DND-41 (cell line): ENCODE results near the gene MIEN1.
"Not testable (repeated sequence)": the region's sequence is repeated elsewhere in the genome, so short reads cannot be mapped to it uniquely, and the experiment has no call there.

ENCODE experiments used
- ATAC-seq: fragments of 200-7000 bp; cut with Tn5 transposase; 3 replicates; pipeline ENCODE4 v1.9.1; 2021; ENCODE audit warnings: low read depth; ENCODE audit not compliant: insufficient read depth
- DNase-seq: peaks from one replicate; pipeline ENCODE4 v3.0.0-alpha.2; 2020
- H2AFZ ChIP-seq: 2 replicates; pipeline ENCODE4 v1.6.0; 2012; ENCODE audit warnings: low read depth, low read length
- H3K27ac ChIP-seq: 2 replicates; pipeline ENCODE4 v1.5.1; 2012; ENCODE audit warnings: low read length, inconsistent platforms
- H3K27me3 ChIP-seq: fragments of 200-600 bp; sonication (generic); 2 replicates; pipeline ENCODE4 v1.6.0; 2012; ENCODE audit warnings: low read length, mild to moderate bottlenecking, inconsistent platforms; ENCODE audit not compliant: insufficient read depth, poor library complexity
- H3K36me3 ChIP-seq: 2 replicates; pipeline ENCODE4 v1.5.1; 2012; ENCODE audit warnings: low read length, inconsistent platforms; ENCODE audit not compliant: insufficient read depth
- H3K4me1 ChIP-seq: 2 replicates; pipeline ENCODE4 v1.5.1; 2012; ENCODE audit warnings: mild to moderate bottlenecking, low read length; ENCODE audit not compliant: insufficient read depth
- H3K4me2 ChIP-seq: 2 replicates; pipeline ENCODE4 v1.6.0; 2012; ENCODE audit warnings: mild to moderate bottlenecking, moderate library complexity, low read length, inconsistent platforms; ENCODE audit not compliant: insufficient read depth
- H3K4me3 ChIP-seq, 2 experiments: fragments of 200-600 bp in 1 of 2; shearing (Covaris generic) in 1 of 2; 2 replicates each; pipeline ENCODE4 v1.5.1; 2012 to 2016; ENCODE audit warnings: inconsistent platforms in 2 of 2, low read length in 2 of 2, mild to moderate bottlenecking in 2 of 2, low read depth in 1 of 2, moderate library complexity in 1 of 2
- H3K79me2 ChIP-seq: 2 replicates; pipeline ENCODE4 v1.6.0; 2012; ENCODE audit warnings: low read length, inconsistent platforms; ENCODE audit not compliant: insufficient read depth
- H3K9ac ChIP-seq: 2 replicates; pipeline ENCODE4 v1.6.0; 2012; ENCODE audit warnings: low read depth, mild to moderate bottlenecking, inconsistent platforms, low read length, moderate library complexity
- H3K9me3 ChIP-seq: 2 replicates; pipeline ENCODE4 v1.5.1; 2012; ENCODE audit warnings: low read length, moderate library complexity, mild to moderate bottlenecking, inconsistent platforms; ENCODE audit not compliant: insufficient read depth, severe bottlenecking
- H4K20me1 ChIP-seq: 2 replicates; pipeline ENCODE4 v1.6.0; 2012; ENCODE audit warnings: low read length; ENCODE audit not compliant: insufficient read depth
- EZH2 ChIP-seq: IDR thresholded peaks from 3 replicates; pipeline ENCODE4 v1.6.1; 2012; ENCODE audit warnings: borderline replicate concordance, low read depth, mild to moderate bottlenecking, moderate library complexity, low read length, inconsistent platforms; ENCODE audit not compliant: severe bottlenecking
- TF ChIP-seq, protein P1 (sequence below): IDR thresholded peaks from 2 replicates; pipeline ENCODE4 v1.5.1; 2012; ENCODE audit warnings: borderline replicate concordance, low read length, moderate library complexity, mild to moderate bottlenecking; ENCODE audit not compliant: poor library complexity, severe bottlenecking; ENCODE audit errors: extremely low read depth

The MIEN1 gene

DNA sequence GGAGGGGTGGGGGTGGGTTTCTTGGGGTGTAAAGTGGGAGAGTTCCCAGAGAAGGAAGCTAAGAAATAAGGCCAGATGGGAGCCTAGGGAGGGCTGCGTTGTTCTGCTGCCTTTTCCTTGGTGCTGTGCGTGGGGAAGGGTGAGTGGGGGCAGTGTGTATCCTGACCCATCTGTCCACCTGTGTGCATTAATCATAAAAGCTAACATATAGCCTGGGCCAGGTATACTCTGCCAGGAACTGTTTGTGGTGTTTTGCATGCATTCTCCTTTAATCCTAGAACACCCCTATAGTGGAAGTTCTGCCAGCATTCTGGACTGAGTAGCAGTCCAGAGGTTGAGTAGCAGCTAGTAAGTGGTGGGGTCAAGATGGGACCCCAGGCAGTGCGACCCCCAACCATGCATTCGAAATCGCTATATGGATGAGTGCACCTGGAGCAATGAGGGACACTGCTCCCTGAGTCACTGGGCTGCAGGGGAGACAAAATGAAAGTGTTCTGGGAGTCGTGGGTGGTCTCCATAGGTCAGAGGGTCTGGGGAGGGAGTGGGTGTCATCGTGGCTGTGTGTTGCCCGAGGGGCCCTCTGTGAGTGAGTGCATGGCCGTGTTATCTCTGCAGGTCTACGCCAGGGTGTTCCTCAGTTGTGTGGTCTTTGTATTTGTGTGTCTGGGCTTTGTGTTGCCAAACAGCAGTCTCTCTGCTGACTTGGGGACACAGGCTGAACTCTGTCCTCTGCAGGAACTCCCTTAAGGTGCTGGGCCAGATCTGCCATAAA lies 29.1 kb downstream of the MIEN1 start:
- Histone ChIP-seq H3K4me1 (no peaks in the 10 kb centered on the region), H3K4me3 (no peak overlapping the region), H3K9ac (no peak overlapping the region), H3K36me3 (no peaks in the 10 kb centered on the region), H3K79me2 (no peaks in the 10 kb centered on the region), H3K9me3 (no peaks in the 10 kb centered on the region), H4K20me1 (no peaks in the 10 kb centered on the region), H3K4me2 (no peak overlapping the region), H2AFZ (no peak overlapping the region), H3K27me3 (no peaks in the 10 kb centered on the region), H3K27ac (no peak overlapping the region)
- DNase-seq (no peak), ATAC-seq (no peak)
- TF ChIP-seq EZH2, result no peak
- TF ChIP-seq, protein P1, sequence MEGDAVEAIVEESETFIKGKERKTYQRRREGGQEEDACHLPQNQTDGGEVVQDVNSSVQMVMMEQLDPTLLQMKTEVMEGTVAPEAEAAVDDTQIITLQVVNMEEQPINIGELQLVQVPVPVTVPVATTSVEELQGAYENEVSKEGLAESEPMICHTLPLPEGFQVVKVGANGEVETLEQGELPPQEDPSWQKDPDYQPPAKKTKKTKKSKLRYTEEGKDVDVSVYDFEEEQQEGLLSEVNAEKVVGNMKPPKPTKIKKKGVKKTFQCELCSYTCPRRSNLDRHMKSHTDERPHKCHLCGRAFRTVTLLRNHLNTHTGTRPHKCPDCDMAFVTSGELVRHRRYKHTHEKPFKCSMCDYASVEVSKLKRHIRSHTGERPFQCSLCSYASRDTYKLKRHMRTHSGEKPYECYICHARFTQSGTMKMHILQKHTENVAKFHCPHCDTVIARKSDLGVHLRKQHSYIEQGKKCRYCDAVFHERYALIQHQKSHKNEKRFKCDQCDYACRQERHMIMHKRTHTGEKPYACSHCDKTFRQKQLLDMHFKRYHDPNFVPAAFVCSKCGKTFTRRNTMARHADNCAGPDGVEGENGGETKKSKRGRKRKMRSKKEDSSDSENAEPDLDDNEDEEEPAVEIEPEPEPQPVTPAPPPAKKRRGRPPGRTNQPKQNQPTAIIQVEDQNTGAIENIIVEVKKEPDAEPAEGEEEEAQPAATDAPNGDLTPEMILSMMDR, result no peak

DNA sequence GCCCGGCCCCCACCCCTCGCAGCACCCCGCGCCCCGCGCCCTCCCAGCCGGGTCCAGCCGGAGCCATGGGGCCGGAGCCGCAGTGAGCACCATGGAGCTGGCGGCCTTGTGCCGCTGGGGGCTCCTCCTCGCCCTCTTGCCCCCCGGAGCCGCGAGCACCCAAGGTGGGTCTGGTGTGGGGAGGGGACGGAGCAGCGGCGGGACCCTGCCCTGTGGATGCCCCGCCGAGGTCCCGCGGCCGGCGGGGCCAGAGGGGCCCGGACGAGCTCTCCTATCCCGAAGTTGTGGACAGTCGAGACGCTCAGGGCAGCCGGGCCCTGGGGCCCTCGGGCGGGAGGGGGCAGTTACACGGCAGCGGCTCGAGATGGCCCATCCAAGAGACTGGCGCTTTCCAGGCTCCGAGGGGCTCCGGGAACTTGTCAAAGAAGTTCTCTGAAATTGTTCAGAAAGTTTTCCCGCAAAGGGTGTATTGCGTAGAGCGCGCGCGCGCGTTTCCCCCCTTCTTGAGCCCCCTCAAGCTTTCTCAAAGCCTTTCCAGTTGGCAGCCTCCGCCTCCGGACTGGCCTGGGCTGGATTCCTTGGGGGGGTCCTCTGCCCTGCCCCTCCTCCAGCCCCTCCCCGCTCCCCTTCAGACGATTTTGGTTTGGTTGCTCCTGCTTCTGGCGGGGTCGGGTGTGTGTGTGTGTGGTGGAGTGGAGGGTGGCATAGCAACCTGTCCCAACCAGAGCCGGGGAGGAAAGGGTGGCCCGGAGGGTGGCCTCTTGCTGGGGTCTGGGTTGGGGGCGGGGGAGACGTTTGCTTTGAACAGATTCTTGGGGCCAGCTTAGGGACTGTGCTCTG lies 30.0 kb downstream of the MIEN1 start:
- Histone ChIP-seq H2AFZ (no peak overlapping the region), H3K9me3 (no peaks in the 10 kb centered on the region), H3K4me2 (no peak overlapping the region), H3K79me2 (no peaks in the 10 kb centered on the region), H3K9ac (no peak overlapping the region), H3K4me1 (no peaks in the 10 kb centered on the region), H3K27me3 (no peaks in the 10 kb centered on the region), H3K36me3 (no peaks in the 10 kb centered on the region), H3K4me3 (no peak overlapping the region), H3K27ac (no peak overlapping the region), H4K20me1 (no peaks in the 10 kb centered on the region)
- TF ChIP-seq, protein P1, result no peak
- no peak for TF ChIP-seq EZH2
- no peak for ATAC-seq
- DNase-seq, result no peak

DNA sequence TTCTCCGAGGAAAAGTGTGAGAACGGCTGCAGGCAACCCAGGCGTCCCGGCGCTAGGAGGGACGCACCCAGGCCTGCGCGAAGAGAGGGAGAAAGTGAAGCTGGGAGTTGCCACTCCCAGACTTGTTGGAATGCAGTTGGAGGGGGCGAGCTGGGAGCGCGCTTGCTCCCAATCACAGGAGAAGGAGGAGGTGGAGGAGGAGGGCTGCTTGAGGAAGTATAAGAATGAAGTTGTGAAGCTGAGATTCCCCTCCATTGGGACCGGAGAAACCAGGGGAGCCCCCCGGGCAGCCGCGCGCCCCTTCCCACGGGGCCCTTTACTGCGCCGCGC lies 30.5 kb downstream of the MIEN1 start, which contains the start of gene ERBB2:
TSS of gene ERBB2 (plus strand) at position 247 of the 330 bp plus-strand sequence. CDS start 175 bp downstream, outside the sequence.
- Histone ChIP-seq H4K20me1 (no peaks in the 10 kb centered on the region), H3K79me2 (no peaks in the 10 kb centered on the region), H2AFZ (no peak within 1 kb of the TSS), H3K9ac (no peak within 1 kb of the TSS), H3K4me2 (no peak within 1 kb of the TSS), H3K9me3 (no peaks in the 10 kb centered on the region), H3K27ac (no peak within 1 kb of the TSS), H3K4me3 (no peak within 1 kb of the TSS), H3K27me3 (no peaks in the 10 kb centered on the region), H3K36me3 (no peaks in the 10 kb centered on the region), H3K4me1 (no peaks in the 10 kb centered on the region)
- TF ChIP-seq, protein P1, result no peak
- no peak for TF ChIP-seq EZH2
- DNase-seq, result no peak
- no peak for ATAC-seq

DNA sequence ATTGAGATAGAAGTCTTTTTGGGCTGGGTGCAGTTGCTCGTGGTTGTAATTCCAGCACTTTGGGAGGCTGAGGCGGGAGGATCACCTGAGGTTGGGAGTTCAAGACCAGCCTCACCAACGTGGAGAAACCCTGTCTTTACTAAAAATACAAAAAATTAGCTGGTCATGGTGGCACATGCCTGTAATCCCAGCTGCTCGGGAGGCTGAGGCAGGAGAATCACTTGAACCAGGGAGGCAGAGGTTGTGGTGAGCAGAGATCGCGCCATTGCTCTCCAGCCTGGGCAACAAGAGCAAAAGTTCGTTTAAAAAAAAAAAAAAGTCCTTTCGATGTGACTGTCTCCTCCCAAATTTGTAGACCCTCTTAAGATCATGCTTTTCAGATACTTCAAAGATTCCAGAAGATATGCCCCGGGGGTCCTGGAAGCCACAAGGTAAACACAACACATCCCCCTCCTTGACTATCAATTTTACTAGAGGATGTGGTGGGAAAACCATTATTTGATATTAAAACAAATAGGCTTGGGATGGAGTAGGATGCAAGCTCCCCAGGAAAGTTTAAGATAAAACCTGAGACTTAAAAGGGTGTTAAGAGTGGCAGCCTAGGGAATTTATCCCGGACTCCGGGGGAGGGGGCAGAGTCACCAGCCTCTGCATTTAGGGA lies 31.0 kb downstream of the MIEN1 start:
- H3K4me2 ChIP-seq, H3K9me3 ChIP-seq, H3K4me3 ChIP-seq, H3K27ac ChIP-seq, H3K4me1 ChIP-seq, H3K36me3 ChIP-seq, H3K9ac ChIP-seq, H2AFZ ChIP-seq, H3K79me2 ChIP-seq, DNase-seq, H4K20me1 ChIP-seq, H3K27me3 ChIP-seq, ATAC-seq: not testable (repeated sequence)
